Hair follicular keratinocyte (primary cell): ENCODE data around the gene GZMB. TPM values are rescaled to one million over a fixed set of nuclear protein-coding genes. Genes with fewer than 3 reads are reported as not detected.

ENCODE experiments used
- total RNA-seq: library from RNA; depleted of rRNA; stranded (reverse); fragments of >200 nt; gene quantifications from 2 replicates; pipeline ENCODE4 v1.2.3, GENCODE V29; 2015

GZMB gene
- not detected in 2 replicates for total RNA-seq

GRCh38 chr14:24634158-24634557 lies at the start of gene GZMB:
Gene GZMB, minus strand, starts transcription at chr14:24634190. Its CDS starts 30 bp downstream, at chr14:24634160.

DNA sequence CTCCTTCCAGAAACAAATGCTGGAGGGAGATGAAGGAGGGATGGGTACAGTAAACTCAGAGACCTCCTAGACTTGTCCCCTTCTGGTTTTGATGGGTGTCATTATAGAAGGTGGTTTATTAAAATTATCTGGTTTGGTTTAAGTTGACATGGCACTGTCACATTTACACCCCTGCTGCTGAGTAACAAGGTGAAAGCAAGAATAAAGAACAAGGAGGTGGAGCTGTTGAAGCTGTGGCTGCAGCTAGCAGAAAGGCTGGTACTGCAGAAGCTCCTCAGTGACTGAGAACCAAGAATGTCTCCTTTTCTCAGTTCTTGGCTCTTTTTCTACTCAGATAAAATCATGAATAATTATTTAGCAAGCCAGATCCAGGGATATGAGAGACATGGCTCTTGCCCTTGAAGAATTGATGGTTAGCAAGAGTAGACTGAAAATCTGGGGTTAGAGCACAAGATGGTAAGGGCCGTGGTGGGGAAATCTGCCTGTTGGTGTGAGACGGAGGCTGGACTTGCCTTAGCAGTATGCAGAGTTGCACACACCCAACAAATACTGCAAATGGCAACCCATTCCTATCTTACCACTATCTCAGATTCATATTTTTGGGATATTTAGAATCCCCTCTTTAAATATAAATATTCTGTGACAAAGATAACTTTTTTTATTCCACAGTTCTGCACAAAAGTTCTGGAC lies 24.2 kb downstream of the GZMB start, which contains the start of gene GZMH:
TSS of gene GZMH (minus strand) at position 31 of the 690 bp plus-strand sequence. CDS start 72 bp downstream, outside the sequence.

Other genes starting within 250 kb of the GZMB start
- gene NYNRIN, start 235.2 kb downstream of the GZMB start, total RNA-seq = 2.7 and 3.8 TPM in 2 replicates
- gene CBLN3, start 204.5 kb downstream of the GZMB start, total RNA-seq = 0.11 and 0.31 TPM in 2 replicates
- gene KHNYN, start 204.2 kb downstream of the GZMB start, total RNA-seq = 48.7 and 55.9 TPM in 2 replicates
- gene SDR39U1, start 191.4 kb downstream of the GZMB start, total RNA-seq = 11.9 and 17.7 TPM in 2 replicates
- not detected in 2 replicates for gene CMA1, start 125.9 kb downstream of the GZMB start, total RNA-seq
- not detected in 2 replicates for gene CTSG, start 57.9 kb downstream of the GZMB start, total RNA-seq
- gene GZMH, start 24.5 kb downstream of the GZMB start, total RNA-seq = not detected in 2 replicates